ENCODE data around the gene TOP3B. TPM values are rescaled to one million over a fixed set of nuclear protein-coding genes. Genes with fewer than 3 reads are reported as not detected.

TOP3B gene
- total and polyA plus RNA-seq, 10 of the 15 experiments (the other 5 are each of a cell fraction or from before 2014, with no cell fraction given) = 0.60 to 47.3 (median 33.7) TPM

DNA sequence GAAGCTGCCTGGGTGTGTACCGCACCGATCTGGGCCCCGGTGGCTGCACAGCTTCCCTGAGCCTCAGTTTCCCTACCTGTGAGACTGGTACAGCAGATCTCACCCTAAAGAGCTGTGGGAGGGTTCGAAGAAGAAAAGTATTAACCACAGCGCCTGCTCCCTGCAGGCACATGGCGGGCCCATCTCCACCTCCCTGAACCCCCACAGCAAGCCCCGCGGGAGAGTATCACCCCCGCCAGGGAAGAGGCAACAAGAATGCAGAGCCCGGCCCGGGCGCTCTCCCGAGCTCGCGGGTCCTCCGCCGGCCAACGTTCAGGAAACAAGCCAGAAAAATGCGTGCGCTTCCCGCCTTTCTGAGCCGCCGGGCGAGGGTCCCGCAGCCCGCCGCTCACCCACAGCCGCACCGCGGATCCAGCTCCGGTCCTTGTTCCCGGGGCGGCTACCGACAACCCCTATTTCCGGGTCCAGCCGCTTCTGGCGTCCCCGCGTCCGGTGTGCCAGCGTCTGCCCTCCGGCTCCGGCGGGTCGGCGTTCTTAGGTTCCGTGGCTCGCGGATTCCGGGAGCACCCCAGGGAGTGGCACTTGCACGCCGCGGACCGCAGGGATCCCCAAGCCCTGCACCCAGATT lies at the start of gene TOP3B (continued):
- TF ChIP-seq YY1 (IDR thresholded peaks at IDR 0.05; ENCODE audit: low read depth, low read length) = peak; percentile 93
- 0 out of 2 replicates have a peak, but pooled peaks have one; percentile 56 for TF ChIP-seq IRF3 (IDR thresholded peaks at IDR 0.05)
- no peak for TF ChIP-seq JUNB (IDR thresholded peaks at IDR 0.05)
- peak; percentile 28 for TF ChIP-seq MYC (IDR thresholded peaks at IDR 0.05; ENCODE audit: insufficient read depth, insufficient read length, insufficient replicate concordance, low read length, severe bottlenecking)
- peak; percentile 16 for TF ChIP-seq PBX3 (IDR thresholded peaks at IDR 0.05; ENCODE audit: insufficient replicate concordance, low read depth, low read length)
- TF ChIP-seq ZNF274 (IDR thresholded peaks at IDR 0.05; ENCODE audit: insufficient read depth, insufficient read length) = no peak
- peak; percentile 55; the same call in 1 of the 2 replicates for TF ChIP-seq SREBF1 (IDR thresholded peaks at IDR 0.05; ENCODE audit: low read length)
- peak; percentile 86 for TF ChIP-seq TARDBP (IDR thresholded peaks at IDR 0.05; ENCODE audit: borderline replicate concordance)
- peak; percentile 95; the same call in 1 of the 2 replicates for TF ChIP-seq WRNIP1 (IDR thresholded peaks at IDR 0.05; ENCODE audit: borderline replicate concordance, low read depth, low read length)
- TF ChIP-seq RFX5 (IDR thresholded peaks at IDR 0.05; ENCODE audit: low read depth, low read length) = no peak
- no peak for TF ChIP-seq CHD1 (IDR thresholded peaks at IDR 0.05; ENCODE audit: low read depth, low read length)
- no peak for TF ChIP-seq BMI1 (IDR thresholded peaks at IDR 0.05; ENCODE audit: borderline replicate concordance)
- peak; percentile 60 for TF ChIP-seq DPF2 (IDR thresholded peaks at IDR 0.05)
- TF ChIP-seq ZBTB33 (IDR thresholded peaks at IDR 0.05) = peak; percentile 34; the same call in 1 of the 2 replicates
- TF ChIP-seq CBX5 (IDR thresholded peaks at IDR 0.05; ENCODE audit: low read depth) = peak; percentile 83; the same call in 1 of the 2 replicates
- peak; percentile 56 for TF ChIP-seq SREBF2 (IDR thresholded peaks at IDR 0.05; ENCODE audit: low read length)
- peak; percentile 92 for TF ChIP-seq IKZF1 (conservative IDR thresholded peaks at IDR 0.05)
- peak; percentile 22; the same call in 1 of the 2 replicates for TF ChIP-seq FOXM1 (IDR thresholded peaks at IDR 0.05; ENCODE audit: low read depth, low read length)
- TF ChIP-seq STAT1 (conservative IDR thresholded peaks at IDR 0.05) = 0 out of 2 replicates have a peak, but pooled peaks have one; percentile 78
- TF ChIP-seq KDM1A (IDR thresholded peaks at IDR 0.05; ENCODE audit: borderline replicate concordance) = no peak
- TF ChIP-seq, protein P1, sequence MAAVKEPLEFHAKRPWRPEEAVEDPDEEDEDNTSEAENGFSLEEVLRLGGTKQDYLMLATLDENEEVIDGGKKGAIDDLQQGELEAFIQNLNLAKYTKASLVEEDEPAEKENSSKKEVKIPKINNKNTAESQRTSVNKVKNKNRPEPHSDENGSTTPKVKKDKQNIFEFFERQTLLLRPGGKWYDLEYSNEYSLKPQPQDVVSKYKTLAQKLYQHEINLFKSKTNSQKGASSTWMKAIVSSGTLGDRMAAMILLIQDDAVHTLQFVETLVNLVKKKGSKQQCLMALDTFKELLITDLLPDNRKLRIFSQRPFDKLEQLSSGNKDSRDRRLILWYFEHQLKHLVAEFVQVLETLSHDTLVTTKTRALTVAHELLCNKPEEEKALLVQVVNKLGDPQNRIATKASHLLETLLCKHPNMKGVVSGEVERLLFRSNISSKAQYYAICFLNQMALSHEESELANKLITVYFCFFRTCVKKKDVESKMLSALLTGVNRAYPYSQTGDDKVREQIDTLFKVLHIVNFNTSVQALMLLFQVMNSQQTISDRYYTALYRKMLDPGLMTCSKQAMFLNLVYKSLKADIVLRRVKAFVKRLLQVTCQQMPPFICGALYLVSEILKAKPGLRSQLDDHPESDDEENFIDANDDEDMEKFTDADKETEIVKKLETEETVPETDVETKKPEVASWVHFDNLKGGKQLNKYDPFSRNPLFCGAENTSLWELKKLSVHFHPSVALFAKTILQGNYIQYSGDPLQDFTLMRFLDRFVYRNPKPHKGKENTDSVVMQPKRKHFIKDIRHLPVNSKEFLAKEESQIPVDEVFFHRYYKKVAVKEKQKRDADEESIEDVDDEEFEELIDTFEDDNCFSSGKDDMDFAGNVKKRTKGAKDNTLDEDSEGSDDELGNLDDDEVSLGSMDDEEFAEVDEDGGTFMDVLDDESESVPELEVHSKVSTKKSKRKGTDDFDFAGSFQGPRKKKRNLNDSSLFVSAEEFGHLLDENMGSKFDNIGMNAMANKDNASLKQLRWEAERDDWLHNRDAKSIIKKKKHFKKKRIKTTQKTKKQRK (IDR thresholded peaks at IDR 0.05; ENCODE audit: low read depth, low read length) = 0 out of 2 replicates have a peak, but pooled peaks have one; percentile 17
- TF ChIP-seq NFYA (IDR thresholded peaks at IDR 0.05; ENCODE audit: borderline replicate concordance, low read depth, low read length) = no peak
- TF ChIP-seq MTA3 (IDR thresholded peaks at IDR 0.05; ENCODE audit: borderline replicate concordance, low read length) = no peak
- TF ChIP-seq TBL1XR1 (IDR thresholded peaks at IDR 0.05; ENCODE audit: low read depth, low read length) = peak; percentile 81; the same call in 1 of the 2 replicates
